HG02571 (cell line): ENCODE results near the gene SYNJ2.

Experiments used
- ATAC-seq: cut with Tn5 transposase; IDR thresholded peaks from one replicate; pipeline ENCODE4 v1.9.1; 2021; ENCODE audit warnings: mild to moderate bottlenecking, moderate library complexity; ENCODE audit not compliant: unreplicated experiment

The SYNJ2 gene

DNA sequence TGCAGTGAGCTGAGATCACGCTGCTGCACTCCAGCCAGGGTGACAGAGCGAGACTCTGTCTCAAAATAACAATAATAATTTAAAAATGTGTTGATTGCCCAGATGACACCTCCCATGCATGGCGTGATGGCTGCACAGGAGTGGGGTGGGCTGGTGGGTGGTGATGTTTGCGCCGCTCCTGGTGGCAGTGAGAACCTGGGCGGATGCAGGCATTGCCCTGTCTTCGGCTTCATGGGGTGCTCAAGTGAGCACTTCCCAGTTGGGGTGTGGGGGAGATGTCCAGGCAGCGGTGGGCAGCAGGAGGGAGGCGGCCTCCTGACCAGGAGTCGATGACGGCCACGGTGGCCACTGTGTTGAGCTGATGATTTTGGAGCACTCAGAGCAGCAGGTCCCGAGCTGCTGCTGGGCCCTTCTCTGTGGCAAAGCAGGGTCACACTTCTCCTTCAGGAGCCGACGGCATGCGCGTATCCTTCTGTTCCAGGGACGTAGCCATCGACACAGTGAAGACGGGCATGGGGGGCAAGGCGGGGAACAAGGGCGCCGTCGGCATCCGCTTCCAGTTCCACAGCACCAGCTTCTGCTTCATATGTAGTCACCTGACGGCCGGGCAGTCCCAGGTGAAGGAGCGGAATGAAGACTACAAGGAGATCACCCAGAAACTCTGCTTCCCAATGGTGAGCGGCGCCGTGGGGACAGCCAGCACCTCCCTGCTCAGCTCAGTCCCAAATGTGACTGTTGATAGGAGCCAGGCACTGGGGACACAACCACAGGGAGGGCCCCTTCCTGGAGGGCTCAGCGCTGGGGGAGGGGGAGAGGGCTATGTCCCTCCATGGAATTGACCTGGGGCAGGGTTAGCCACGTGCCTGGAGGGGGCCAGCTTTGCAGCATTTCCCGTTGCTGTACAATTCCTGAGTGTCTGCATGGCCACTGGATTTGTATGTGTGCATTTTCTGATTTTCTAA, 89.7 kb downstream of the SYNJ2 start:
- ATAC-seq: no peak

DNA sequence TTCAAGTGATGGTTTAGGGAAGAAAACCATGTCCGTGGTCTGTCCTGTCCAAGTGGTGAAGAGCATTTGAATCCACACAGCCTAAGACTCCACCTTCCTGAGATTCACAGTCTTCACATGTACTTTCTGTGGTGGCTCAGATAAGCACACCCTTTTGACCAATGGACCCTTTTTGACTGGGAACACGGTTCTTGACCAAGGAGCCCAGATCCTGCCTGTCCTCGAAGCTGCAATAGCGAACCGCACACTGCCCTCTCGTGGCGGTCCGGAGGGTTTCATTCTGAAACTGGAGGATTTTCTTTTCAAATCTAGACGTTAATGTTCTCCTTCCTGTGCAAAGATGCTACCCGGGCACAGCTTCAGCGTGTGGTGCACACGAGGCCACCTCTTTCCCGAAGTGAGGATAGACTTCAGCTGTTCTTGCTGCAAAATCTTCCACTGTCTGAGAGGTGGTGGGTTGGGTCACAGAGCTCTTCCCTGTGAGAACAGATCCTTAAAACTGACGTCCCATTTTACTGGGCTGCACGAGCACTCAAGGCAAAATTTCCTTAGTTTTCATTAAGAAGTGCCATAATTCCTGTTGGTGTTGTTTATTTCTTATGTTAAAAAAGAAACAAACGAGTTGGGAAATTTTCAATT, 90.5 kb downstream of the SYNJ2 start:
- ATAC-seq: no peak

GRCh38 chr6:158073776-158074175, 92.1 kb downstream of the SYNJ2 start:
- ATAC-seq: no peak

DNA sequence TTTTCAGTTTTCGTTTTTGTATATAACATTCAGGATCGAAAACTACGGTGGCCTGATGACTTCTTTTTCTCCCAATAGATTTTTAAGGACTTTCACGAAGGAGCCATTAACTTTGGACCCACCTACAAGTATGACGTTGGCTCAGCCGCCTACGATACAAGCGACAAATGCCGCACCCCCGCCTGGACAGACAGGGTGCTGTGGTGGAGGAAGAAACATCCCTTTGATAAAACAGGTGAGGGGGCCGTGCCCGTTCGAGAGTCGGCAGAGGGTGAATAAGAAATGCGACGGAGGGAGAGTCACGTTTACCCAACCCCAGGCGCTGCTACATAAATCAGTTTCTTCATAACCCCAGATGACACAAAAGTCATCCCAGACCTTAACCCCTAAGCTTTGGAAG, 94.9 kb downstream of the SYNJ2 start:
- ATAC-seq: no peak

- ATAC-seq: no peak
Observed at GRCh38 chr6:158077676-158078075, 96.0 kb downstream of the SYNJ2 start.

DNA sequence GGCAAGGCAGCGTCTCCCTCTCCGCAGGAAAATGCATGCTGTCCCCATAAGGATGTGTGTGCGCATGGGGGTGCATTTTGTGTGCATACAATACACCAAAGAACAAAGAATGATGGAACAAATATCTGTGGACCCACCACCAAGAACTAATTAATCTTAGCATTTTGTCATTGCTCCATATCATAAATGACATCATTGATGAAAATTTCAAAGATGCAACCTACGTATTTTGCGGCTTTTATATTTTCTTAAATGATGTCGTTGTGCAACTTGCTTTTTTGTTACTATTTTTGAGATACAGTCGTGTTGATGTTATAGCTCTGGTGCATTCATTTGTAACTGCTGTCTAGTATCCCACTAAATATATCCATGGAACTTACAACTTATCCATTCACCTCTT, 96.7 kb downstream of the SYNJ2 start:
- no peak for ATAC-seq

GRCh38 chr6:158080849-158081656, 99.4 kb downstream of the SYNJ2 start:
- ATAC-seq: no peak

- no peak for ATAC-seq
Observed at GRCh38 chr6:158081657-158081935, 99.9 kb downstream of the SYNJ2 start.

- ATAC-seq: no peak
Observed at GRCh38 chr6:158083455-158084325, 102.0 kb downstream of the SYNJ2 start.

DNA sequence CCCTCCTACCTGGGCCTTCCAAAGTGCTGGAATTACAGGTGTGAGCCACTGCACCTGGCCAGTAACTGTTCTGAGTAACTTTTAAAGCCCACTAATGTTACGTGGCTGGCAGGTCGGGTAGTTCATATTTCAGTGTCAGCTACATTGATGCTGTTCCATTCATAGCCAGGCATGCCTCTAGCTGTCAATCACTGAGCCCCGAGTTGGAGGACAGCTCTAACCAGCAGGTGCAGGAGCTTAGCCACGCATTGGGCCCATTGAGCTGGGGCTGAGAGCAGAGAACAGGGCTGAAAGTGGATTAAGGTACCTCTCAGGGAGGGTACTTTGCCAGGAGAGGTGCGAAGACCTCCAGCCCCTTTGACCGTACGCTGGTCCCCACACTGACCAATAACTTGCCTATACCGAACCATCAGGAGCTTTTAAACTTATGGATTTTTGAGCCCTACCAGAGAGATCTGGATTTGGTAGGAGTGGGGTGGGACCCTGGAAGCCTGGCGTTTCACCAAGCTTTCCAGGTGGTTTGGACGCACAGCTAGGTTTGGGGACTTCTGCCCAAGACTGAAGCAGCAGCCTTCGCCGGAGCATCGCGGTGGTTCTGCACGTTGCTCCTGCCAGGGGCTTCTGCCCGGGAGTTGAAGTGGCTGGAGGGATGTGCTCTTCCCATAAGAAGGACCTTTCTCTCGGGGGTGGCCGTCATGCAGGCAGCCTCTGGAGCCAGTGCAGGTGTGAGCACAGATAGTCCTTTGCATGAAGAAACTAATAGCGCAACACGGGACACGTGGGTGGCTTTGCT, 103.8 kb downstream of the SYNJ2 start:
- no peak for ATAC-seq

- ATAC-seq: peak; percentile 53
Observed at GRCh38 chr6:158086054-158086503, 104.4 kb downstream of the SYNJ2 start.

- ATAC-seq: no peak
Observed at GRCh38 chr6:158086504-158087223, 105.0 kb downstream of the SYNJ2 start.

DNA sequence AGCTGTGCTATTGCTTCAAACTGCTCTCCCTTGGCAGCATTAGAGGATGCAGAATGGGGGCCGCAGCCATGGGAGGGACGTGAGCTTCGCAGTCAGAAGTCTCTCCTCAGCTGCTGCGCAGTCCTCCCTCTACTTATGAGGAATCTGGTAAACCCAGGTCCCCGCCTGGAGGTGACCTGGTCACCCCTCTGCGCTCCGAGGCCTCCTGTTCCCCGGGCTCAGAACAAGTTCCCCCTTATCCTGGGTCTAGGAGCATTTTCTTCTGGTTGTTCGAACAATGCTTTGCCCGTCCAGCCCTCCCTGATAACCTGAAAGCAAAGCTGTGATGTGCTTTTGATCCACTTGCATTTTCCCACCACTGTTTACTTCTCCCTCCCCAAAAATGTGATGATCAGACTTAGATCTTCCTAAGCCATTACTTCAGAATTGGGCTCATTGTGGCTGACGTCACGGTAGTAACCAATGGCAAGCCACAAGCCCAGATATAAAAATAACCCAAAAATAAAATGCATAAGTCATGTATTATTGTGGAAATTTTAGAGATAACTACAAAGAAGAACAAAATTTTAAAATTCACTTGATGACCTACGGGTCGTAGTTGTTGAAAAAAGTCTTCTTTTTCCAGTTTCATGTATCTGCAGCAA, 105.7 kb downstream of the SYNJ2 start:
- no peak for ATAC-seq

DNA sequence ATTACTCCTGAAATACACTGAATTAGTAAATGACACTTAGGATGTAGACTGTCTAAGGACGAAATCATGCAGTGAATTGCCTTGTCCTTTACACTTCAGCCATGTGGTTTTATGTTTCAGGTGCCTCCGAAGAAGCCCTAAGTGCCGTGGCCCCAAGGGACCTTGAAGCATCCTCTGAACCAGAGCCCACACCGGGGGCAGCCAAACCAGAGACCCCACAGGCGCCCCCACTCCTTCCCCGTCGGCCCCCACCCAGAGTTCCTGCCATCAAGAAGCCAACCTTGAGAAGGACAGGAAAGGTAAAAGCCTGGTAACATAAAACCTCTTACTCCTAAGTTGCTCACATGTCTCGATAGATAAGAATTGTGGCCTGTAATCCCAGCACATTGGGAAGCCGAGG, 111.1 kb downstream of the SYNJ2 start:
- ATAC-seq: no peak

- ATAC-seq: no peak
Observed at GRCh38 chr6:158095031-158095430, 113.4 kb downstream of the SYNJ2 start.

DNA sequence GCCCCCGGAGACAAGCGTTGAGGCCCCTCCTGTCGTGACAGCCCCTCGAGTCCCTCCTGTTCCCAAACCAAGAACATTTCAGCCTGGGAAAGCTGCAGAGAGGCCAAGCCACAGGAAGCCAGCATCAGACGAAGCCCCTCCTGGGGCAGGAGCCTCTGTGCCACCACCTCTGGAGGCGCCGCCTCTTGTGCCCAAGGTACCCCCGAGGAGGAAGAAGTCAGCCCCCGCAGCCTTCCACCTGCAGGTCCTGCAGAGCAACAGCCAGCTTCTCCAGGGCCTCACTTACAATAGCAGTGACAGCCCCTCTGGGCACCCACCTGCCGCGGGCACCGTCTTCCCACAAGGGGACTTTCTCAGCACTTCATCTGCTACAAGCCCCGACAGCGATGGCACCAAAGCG, 114.0 kb downstream of the SYNJ2 start:
- ATAC-seq: no peak

GRCh38 chr6:158103228-158103627, 121.6 kb downstream of the SYNJ2 start:
- no peak for ATAC-seq

GRCh38 chr6:158104696-158105095, 123.0 kb downstream of the SYNJ2 start:
- no peak for ATAC-seq

GRCh38 chr6:158109748-158110147, 128.1 kb downstream of the SYNJ2 start:
- no peak for ATAC-seq
